GM19240 (cell line): ENCODE results near the gene SLC1A3.

Experiments
- DNase-seq: peaks from one replicate; pipeline ENCODE4 v3.0.0; 2011; ENCODE audit warnings: low spot score; ENCODE audit not compliant: insufficient read length

The SLC1A3 gene

DNA sequence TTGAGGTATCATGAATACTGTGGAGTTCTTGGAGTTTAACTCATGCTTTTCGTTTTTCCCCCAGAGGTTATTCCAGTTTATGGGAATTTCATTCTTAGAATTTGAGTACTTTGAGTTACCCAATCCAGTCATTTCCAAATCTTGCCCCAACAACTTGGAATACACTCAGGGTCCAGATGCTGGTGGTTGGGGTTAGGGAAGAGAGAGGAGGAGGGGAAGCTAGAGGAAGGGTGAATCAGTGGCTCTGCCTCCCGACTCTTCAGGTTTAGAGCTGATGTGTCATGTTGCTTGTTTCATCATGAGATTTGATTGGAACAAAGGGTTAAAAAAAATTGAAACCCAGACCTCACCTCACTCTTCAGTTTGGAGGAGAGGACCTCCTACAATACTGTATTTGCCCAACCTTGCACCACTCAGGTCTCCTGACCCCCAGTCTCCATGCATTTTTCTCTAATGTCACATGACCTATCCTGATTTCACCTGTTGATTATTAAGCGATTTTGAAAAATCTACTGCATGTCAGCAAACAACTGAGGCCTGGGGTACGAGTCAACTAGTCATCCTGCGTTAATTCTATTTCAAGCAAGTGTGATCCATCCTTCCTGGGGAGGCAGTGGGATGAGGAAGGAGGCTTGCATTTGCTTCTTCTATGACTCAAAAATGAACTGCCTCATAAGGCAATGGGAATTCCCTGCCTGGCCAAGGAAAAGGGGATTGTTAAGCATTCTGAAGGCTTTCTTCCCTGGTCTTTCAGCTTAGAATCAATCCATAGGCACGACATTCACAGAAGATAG is 6.2 kb upstream of the SLC1A3 start:
- DNase-seq, result no peak

DNA sequence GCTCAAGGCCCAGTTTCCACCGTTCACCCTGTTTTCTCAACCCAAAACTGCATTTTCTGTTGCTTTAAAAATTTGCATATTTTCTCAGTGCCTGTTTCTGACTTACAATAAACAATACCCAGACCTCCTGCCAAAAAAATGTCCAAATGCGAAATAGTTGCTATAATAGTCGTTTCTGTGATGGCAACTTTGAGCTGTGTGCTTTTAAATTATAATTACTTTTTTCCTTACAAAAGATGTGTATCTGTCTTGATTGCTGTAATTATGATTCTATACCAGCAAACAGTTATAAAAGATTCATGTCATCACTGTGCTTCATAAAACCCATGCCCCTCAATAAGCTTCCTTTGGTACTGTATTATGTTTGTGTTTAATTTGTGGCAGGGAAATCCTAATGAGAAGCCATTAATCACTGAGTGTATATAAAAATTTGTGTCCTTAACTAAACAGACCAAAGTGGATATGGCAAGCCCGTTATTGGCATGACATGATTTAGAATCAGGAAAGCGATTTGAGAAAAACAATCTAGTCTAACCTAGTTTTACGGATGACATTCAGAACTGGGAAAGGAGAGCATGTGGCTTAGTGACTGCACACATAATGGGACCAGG is 5.4 kb upstream of the SLC1A3 start:
- DNase-seq, result no peak

DNA sequence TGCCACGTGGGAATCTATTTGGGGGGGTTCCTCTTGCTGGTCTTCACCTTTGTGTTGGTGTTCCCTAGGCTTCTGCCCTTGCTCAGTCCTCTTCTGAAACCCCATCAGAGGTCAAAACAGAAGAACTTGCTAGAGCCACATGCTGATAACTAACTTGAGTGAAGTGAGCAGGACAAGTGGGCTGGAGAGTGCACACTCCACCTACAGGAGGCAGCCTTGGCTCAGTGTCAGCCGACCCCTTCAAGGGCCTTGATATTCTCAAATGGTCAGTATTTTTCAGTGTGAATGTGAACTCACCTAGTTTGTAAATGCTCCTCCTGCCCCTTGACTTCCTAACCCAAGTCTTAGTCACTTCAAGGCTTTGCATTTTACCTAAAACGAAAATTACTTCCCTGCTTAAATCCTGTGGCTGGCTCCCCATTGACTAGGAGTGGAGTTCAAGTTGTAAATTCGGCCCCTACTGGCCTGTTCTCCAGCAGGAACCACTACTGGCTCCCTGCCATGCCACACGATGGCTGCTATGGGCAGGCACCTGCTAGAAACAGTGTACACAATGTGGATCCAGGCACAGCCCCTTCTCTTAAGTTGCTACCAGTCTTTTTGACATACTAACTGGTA is 3.6 kb upstream of the SLC1A3 start:
- DNase-seq, result no peak

DNA sequence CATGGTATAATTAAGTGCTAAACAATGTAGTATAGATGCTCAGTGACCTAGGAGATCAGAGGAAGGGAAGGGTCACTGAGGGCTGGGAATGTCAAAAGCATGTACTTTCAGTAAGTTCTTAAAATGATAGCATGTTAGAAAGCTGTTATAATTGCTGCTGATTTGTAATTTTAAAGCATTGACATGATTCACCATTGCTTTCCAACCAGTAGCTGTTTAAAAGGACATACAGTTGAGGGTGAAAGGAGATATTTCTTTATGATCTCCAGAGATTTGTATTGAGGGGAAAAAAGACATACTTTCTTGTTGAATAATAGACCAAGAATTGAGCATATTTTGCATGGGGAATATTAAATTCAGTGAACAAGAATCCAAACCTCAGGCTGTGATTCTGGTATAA is 1.2 kb upstream of the SLC1A3 start:
- no peak for DNase-seq

DNA sequence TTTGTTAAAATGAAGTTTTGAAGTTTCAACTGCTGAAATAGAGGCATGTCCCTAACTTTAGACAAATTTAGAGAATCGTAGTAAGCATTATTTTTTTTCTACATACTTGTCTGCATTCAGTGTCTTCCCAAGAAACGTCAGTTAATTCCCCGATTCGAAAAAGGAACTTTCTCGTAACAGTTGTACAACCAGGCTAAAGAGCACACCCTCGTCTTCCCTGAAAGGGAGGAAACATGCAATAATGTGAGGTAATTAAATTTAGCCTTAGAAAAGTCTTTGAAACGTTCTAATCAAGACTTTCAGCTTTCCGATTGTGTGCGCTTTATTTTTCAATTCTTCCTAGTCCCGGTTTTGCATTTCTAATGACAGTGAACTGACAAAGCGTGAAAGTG is 374 bp upstream of the SLC1A3 start:
- DNase-seq, result no peak

DNA sequence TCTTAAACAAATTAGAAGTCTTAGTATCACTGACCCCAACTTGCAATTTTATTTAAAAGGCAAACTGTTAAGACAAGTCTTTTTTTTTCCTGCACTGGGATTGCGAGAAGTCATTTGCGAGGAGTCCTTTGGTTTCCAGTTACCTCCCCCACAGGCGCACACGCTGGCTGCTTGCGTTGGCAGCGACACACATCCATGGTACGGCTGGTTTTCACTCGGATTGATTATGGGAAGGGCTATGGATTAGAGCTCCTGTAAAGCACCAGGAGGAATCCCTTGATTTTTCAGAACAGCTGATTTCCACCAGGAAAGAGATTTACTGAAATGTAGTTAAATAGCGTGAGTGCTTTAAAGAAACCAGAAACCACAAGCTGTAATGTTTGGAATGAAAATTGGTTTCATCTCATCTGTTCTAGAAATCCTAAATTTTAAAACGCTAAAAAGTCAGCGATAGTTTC is 737 bp downstream of the SLC1A3 start:
- no peak for DNase-seq

DNA sequence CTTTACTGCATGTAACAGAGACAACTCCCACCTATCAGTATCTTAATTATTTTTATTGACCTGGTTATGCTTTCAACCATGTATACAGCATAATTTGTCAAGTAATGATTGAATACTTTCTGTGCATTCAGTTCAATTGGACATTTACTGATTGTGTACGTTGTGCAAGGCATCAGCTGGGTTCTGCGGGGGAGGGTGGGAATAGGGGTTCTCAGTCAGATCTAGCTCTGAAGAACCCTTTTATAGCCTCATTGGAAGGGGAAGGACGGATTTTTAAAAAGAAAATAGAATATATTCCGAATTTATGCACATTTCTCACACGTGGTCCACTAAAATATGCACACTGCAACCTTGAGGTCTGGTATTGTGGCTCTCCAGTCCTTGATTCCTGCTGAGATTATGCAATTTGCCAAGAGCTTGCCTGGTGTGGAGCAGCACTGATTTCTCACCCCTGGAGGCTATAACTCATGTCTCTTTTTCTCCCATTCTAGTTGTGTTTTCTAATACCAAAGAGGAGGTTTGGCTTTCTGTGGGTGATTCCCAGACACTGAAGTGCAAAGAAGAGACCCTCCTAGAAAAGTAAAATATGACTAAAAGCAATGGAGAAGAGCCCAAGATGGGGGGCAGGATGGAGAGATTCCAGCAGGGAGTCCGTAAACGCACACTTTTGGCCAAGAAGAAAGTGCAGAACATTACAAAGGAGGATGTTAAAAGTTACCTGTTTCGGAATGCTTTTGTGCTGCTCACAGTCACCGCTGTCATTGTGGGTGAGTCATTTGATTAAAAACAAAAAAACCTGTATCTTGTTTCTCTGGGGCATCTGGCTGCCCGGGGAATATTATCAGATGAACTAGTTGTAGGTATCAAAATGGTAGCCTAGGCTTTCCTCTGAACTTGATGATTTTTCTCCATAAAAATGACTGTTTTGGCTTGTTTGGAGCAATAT is 1.7 kb downstream of the SLC1A3 start:
- DNase-seq, result no peak

DNA sequence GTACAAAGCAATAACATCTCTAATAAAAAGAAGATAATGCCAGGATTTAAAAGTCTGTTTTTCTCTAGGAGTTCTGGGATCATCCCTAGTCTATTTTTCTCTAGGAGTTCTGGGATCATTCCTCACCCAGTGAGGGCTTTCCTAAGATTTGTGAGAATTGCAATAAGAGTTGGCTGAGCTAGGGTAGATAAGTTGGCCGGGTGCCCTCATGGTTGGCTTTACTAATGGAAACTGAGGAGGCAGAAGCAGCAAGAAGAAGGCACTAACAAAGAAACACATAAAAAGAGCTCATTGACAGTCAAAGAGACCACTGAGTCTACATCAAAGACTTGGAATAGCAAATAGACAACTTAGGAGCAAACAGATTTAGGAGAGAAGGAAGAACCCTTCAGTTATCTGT is 4.2 kb downstream of the SLC1A3 start:
- no peak for DNase-seq

DNA sequence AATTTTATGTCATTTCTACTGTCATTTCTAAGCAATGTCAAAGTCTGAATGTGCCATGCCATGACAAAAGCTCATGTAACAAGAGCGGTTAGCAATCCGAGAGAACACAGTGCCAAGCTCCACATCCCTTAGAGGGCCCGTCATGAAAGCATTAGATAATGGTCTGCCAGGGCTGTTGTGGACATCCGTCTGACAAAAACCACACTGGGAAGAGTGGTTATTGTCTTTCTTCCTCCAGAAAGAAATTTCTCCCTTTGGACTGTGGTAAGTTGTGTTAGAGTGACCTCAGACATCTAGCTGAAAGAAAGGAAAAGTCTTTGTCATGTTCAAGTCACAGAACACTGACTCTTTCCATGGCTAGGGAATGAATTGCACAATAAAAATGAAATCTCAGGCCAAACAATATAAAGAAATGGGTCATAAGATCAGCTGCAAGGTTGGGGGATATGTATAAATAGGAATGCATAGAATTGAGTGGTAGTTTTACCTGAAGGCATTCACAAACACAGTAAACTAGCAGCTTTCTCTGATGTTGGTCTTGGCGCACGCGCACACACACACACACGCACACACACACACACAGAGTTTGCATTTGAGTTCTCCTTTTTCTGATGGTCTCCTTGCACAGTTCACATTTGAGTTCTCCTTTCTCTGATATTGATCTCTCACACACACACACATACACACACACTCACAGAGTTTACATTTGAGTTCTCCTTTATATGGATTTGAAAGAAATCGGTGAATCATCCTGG is 5.3 kb downstream of the SLC1A3 start:
- DNase-seq, result no peak

DNA sequence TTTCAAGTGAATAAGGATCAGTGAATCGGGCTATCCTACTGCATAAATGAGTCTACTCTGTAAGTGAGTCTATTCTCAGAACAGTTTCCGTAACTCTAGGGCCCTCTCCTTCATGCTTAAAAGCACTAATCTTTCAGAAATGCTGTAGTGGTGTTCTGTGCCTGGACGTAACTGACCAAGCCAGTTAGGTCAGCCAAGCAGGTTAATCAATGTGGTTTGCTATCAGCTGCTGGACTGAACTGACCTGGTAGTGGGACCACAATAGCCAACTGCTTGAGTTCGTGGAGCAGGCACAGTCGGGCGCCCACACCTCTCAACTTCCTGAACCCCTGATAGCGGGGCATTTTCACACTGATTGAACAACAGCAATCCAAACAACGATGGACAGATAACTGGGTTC is 6.8 kb downstream of the SLC1A3 start:
- no peak for DNase-seq

DNA sequence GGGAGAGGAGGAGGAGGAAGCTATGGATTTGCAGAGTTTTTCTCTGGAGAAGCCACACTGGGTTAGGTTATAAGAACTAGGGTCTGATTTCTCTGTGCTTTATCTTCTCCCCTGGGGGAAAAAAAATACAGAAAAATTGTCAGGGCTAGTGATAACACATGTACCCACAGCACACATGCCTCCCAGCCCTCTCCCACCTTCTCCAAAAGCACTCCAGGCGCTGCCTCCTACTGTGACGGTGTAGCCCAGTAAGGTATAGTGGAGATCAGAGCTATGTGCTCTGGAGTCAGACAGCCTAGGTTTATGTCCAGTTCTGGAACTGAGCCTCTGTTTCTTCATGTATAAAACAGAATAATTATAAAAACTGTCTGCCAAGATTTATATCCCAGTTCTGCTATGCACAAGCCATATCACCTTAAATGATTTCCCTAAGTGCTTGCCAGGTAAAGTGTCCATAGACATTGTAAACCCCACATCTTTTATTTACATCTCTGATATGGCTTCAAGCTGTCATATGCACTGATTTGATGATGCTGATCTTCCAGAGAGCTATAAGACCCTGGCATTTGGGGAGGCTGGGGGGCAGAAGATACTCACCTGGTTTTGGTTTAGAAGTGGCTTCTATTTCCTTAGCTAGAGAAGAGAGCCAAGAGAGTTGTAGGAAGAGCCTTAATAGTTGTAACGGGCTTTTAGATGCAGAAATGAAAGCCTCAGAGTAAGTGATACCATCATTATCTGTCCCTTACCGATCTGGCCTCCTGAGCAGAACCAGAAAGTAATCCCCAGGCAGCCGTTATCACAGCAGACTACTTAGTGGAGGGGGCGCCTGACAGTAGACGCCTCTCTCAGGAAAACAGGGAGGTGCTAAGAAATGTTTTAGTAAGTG is 7.6 kb downstream of the SLC1A3 start:
- no peak for DNase-seq

DNA sequence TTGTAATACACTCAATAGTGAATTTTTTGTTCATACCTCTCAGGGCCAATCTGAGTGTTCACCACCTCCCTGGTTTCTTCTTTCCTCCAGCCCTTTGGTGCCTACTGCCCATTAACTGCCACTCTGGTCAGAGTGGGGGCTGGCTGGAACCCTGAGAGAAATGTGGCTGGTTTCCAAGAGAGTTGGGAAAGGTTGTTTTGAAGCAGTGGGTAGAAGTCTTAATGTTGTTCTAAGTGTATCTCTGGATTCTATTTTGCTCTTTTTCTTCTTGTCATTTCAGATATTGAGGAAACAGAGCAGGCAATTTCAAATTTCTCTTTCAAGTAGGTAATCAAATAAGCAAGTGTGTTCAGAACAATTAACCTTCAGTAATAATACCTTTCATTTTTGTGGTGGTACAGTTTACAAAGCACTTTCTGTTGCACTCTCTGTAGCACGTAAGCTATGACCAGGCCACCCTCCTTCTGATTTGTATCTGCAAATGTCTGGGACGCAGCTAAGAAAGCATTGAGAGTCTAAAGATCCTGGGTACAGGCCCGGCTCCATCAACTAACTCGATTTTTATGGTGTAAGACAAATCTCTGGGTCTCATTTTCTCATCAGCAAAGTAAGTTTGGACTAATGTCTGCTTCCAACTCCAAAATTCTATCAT is 8.4 kb downstream of the SLC1A3 start:
- DNase-seq, result no peak

DNA sequence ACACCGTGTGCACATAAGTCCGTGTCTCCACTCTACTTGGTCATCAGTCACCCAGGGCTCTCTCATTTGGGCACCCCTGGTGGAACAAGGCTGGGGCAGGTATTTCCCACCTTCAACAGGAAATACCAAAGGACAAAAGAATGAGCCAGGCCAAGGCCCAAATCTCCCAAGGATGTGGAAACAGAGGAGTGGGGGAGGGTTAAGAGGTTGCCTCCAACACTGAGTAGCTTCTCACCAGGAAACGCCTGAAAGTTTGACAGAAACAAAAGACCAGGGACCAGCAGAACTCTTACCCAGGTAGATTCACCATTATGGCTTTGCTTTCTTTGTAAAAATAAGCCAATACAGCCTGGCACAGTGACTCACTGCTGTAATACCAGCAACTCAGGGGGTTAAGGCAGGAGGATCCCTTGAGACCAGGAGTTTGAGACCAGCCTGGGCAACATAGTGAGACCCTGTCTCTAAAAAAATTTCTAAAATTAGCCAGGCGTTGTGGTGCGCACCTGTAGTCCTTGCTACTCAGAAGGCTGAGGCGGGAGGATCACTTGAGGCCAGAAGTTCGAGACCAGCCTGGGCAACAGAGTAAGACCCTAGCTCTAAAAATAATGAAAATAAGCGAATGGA is 12.7 kb downstream of the SLC1A3 start:
- no peak for DNase-seq

DNA sequence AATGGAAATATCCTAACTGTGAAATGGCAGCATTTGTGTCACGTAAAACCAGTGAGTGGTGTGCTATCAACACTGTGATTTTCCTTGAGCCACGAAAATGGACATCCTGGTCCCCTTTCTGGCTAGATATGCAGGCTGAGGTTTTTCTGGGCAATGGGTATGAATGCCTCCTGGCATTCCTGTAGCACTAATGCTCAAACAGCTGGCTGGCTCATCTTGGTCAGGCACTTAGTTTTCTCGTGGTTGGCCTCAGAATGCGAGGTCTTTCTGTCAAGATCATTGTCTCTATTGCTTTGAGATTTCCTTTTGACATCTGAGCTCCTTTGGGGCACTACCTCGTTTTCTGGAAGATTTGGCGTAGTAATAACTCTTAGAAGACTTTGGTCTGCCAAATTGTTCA is 15.6 kb downstream of the SLC1A3 start:
- DNase-seq, result no peak

DNA sequence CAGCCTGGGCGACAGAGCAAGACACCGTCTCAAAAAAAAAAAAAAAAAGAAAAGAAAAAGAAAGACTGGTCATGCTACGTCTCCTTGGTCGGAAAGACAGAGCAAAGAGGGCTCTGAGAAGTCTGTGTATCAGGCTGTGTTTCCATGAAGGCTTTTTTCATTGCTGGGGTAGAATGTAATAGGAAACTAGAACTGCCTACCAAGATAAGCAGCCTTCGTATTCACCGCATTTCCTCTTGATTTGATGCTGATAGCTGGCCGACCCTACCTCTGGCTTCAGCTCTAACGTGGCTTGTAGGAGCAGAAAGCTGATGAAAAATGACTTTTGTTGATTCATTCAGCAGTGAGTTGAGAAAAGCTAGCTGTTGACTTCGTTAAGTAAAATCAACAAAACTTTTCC is 17.4 kb downstream of the SLC1A3 start:
- DNase-seq, result no peak

DNA sequence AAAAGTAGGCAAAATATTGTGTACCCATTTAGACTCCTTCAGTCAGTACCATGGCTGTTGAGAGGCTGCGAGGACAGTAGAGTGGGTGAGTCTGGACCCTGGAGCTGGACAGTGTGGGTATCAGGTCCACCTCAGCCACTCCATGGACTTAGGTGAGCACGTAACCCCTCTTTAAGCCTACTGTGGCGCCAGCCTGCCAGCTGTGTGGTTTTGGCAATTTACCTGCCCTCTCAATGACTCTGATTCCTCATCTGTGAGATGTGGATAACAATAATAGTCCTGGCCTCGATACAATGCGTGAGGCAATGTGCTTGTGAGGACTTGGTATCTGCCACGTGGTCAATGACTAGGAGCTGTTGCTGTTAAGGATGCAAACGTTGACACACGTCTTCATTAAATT is 17.9 kb downstream of the SLC1A3 start:
- no peak for DNase-seq

DNA sequence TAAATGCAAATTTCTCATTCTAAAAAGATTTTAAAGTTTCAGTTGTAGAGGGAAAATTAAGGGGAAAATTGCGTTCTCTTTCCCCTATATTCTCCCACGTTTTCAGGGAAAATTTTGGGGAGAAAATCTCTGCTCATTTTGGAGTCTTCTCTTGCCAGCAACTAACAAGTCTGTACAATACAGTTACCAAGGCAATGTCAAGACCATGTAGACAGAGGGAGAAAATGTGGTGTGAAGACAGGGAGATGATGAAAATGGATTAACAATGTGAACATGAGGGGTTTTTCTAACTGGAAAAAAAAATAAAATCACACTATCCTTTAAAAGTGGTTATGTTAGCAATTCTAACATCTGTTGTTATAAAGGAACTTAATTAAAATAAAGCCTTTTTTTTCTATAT is 22.3 kb downstream of the SLC1A3 start:
- DNase-seq, result no peak

DNA sequence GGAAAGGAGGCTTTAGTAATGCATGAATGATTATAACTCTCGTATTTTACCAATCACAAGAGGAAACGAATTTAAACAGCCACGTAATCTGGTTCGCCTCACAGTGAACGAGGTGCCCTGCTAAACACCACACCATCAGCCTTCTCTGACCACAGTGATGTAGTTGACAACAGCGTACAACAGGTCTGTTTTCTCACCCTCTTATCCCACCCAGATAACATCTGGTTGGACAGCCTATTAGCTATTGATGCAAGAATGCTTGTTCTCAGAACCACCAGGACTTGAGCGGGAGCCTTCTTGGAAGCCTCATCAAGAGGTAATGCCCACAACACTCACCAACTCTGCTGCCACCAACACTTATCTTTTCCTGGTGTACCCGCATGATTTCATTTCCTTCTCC is 23.3 kb downstream of the SLC1A3 start:
- DNase-seq, result no peak
